NCI-H1417 treated with DMSO at 0.1 percent for 48 hours (cell line): Measurements from ENCODE around the gene FBN2.

ENCODE experiments used
- DNase-seq: peaks from one replicate; lab custom pipeline; 2025; lab: John Stamatoyannopoulos, UW

Gene FBN2

DNA sequence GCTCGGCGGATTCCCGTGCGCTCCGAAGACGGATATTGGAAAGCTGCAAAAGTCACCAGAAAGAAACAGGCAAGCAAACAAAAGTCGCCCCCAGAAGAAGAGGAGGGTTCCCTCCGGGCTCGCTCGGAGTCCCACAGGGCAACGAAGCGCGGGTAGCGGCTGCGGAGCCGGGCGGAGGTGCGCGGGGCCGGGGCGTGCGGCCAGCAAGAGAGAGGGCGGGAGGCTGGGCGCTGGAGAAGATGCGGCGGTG, at the start of gene FBN2:
FBN2 (minus strand) TSS at position 246 of the 250 bp plus-strand sequence. CDS start 642 bp downstream, outside the sequence.
- DNase-seq: no peak

DNA sequence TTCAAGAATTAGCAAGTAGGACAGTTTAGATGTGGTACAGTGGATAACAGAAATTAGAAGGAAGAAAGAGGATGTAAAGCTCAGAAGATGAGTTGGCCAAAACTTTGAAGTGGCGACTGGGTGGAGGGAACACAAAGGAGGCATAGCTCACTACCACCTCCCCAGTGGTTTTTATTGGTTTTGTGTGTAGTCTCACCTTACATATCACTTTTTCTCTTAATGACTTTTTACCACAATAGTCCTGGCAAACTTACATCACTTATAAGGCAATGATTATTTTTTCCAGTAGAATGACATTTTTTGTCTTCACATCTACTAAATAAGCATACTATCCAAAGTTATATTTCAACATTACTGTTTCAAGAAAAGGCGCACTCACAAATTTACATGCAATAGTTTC, 49.2 kb upstream of the FBN2 start:
- DNase-seq: no peak

DNA sequence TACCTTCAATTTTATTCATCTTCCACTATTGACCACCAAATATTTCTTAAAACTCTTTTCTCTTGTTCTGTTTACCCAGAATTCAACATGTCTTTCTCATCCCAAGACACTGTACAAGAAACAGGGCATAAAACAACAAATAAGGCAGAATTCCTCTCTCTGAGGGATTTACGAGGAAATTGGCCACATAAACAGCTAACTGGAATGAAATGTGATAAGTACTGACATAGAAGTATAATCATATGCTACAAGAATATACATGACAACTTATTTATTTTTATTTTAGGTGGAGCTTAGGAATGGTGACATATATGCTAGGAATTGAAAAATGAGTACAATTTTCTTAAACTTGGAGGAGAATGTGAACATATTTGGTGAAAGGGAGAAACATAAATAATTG, 48.8 kb upstream of the FBN2 start:
- DNase-seq: no peak

DNA sequence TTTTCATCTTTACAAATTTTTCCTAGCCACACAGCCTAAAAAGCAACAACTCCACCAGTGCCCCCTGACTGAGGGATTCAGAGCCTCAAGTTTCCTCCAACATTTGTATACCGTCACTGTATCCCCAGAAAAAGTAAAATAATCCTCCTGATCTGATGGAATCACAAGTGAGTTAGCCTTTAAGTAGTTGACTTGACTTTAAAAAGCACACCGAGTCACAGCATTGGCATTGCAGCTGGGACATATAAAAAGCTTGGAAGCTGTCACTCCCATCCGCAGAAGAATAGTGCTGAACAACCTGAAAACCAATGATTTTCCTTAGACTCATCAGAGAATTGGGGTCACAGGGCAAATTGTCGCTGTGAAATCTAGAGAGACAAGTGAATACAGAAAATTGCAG, 41.6 kb upstream of the FBN2 start:
- no peak for DNase-seq

DNA sequence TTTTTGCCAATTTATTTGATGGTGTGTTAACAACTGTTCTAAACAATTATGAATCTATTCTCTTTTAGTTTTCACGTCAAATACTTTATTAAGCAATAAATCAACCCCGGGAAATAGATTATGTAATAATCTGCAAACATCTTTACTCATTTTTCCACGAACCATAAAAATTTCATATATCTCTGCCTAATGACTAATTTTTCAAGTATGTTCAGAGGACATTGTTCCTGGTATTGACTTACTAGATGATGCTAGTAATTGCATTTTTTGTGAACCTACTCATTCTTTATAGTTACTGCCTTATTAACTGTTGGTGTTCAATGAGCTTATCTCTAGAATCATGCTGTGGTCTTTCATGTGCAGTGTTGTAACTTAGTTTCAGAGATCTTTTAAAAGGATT, 41.0 kb upstream of the FBN2 start:
- DNase-seq: no peak

DNA sequence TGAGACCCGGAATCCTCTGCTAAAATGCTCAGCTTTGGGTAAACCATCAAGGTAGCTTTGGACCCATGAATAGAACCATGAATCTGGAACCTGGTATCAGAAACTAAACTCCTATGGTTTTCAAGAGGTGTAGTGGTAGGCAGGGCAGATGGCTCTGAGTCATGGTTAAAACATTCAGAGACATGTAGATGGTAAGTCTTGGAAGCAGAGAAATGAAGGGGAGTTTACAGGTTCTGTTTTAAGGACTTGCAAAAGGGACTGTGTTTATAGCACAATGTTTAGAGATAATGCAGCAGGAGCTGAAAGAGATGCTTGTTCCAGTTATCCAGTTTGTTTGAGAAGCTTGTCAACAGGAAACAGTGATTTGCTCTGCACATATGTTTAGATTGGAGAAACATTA, 36.0 kb upstream of the FBN2 start:
- no peak for DNase-seq

DNA sequence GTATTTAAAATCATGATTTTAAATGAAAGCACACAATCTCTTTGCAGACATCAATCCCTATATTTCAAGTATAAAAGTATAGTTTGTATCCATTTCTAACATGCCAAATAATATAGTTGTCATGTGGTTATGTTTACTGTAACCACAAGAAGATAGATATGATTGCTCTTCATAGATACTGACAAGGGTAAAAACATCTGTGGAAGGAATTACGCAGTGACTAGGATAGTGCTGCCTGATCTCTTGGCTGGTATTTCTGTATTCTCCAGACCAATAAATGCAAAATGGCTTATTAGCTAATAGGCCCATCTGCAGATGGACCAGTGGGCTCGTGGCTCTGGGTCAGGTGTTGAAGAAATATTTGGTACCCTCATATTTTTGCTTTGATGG, 34.9 kb upstream of the FBN2 start:
- no peak for DNase-seq

DNA sequence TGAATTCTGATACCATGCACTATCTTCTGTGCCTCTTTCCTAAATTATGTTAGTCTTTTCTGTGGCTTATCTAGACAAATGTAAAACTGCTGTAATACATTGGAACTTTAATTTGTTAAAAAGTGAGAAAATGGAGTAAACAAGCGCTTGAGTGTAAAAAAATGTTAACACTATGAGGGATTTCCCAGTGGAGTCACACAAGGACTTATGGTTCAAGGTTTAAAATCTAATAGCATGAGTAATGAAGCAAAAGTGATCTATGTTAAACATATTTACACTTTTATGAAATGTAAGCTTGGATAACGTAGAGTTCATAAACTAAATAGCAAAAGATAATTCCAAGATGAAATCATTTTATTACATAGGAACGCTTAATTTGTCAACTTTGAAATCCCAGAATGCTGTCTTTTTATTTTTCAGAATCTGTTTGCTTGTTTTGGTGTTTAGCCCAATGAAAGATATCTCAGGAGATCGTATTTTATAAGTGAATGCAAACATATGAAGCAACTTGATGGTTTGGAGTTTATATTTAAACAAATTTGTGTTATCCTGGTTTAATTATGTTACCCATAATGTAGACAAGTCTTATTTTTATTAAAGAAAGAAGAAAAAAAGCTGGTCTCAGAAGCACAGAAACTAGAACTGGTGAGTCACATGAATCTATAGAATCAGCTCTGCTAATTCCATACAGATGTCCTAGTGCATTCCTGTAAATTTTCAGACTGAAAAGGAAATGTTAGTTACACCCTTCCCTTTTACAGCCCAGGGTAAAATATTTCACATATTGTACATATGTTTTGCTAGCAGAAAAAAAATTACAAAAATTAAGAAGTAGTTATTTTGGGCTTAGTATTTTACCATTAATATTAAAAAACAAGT, 34.2 kb upstream of the FBN2 start:
- no peak for DNase-seq

DNA sequence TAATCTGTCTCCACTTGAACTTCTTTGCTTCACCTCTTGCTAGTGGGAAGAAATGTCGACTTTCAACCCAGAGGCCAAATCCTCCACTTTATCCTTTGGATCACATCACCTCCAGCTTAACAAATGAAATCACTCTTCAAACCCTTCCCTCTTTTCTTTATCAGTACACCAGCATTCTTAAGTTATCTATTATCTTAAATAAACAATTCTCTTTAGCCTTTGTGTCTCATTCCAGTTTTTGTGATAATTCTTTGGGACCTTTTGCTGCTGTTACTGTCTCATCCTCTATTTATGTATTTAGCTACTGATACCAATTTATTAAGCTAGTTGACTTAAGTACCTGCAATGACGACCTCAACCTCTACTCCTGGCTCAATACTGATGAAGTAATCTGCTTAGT, 28.1 kb upstream of the FBN2 start:
- DNase-seq: no peak

DNA sequence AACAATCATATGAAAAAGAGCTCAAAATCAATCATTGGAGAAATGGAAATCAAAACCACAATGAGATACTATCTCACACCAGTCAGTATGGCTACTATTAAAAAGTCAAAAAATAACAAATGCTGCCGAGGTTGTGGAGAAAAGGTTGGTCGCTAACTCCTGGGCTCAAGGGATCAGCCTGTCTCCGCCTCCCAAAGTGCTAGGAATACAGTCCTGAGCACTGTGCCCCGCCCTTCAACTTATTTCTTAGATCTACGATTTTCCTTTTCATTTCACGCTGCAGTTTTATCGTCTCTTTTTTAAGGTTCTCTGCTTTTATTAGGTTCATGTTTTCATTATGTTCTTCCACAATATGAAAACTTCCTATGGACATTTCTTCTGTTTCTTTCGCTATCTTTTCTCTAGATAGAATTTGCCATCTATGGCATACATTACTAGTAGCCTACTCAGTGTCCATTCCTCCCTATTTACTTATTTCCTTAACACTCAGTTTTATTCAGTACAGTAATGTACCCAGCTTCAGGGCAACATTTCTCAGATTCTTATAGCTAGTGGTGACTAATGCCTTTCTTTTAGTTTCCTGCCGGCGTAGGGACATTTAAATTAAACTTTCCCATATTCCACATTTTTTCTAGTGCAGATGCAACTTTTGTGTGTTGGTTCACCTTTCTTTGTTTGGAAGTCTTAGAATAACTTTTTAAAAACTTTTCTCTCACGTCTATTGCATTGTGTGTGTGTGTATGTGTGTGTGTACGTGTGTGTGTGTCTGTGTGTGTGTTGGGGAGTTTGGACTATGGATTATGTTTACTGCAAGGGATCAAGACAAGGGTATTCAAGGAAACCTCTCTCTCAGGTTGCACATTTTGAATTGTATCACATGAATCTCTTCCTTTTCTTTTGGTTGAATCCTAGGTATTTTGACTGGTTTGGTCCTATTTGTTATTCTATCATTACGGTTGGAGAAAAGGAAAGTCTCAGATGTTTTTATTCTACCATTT, 21.6 kb upstream of the FBN2 start:
- no peak for DNase-seq

DNA sequence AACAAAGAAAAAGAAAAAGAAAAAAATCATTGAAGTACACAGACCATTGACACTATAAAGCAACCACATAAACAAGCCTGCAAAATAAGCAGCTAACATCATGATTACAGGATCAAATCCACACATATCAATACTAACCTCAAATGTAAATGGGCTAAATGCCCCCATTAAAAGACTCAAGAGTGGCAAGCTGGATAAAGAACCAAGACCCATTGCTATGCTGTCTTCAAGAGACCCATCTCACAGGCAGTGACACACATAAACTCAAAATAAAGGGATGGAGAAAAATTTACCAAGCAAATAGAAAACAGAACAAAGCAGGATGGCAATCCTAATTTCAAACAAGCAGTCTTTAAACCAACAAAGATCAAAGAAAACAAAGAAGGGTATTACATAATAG, 15.7 kb upstream of the FBN2 start:
- no peak for DNase-seq

DNA sequence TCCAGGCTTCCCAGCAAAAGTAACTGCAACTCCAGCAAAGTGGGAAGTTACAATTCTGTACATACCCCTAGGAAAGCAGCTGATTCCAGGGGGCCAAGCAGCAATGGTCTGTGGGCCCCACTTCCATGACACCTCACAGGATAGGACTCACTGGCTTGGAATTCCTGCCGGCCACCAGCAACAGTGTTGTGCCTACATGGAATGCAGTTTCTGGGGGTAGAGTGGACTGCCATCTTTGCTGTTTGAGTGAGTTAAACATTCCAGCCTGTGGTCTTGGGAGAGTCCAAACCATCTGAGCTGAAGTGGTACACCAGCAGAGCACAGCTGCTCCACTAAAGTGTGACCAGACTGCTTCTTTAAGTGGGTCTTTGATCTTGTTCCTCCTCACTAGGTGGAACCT, 13.4 kb upstream of the FBN2 start:
- no peak for DNase-seq

DNA sequence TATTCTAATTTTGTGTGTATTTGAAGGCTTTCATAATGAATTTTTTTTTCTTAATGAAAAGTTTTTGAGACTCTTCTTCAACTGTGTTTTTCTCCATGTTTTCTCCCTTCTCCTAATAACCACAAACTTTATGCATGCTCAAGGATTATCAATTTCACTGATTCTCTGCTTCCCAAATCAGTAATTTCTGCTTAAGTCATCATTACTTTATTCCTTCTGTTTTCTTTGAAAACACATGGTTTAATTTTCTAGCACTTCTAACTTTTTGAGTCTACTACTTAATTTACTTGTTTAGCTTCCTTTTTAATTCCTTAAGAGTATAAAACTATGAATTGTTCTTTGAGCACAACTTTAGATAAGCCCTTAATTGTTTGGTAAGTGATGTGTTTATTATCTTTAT, 11.5 kb upstream of the FBN2 start:
- no peak for DNase-seq

DNA sequence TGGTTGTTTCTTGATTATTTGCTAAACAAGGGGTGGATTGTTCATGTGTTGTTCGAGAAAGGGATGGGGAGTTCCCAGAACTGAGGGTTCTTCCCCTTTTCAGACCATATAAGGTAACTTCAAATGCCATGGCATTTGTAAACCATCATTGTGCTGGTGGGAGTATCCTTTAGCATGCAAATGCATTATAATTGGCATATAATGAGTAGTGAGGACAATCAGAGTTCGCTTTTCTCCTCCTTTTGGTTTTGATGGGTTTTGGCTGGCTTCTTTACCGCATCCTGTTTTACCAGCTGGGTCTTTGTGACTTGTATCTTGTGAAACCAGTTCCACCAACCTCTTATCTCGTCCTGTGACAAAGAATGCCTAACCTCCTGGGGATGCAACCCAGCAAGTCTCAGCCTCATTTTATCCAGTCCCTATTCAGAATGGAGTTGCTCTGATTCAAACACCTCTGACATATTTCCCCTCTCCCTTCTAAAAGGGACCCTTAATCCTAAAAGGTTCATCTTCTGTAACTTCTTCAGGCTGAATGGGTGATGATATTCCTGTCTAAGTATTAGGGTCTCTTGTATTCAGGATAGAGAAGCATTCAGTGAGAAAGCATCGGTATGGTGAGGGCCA, 8.7 kb upstream of the FBN2 start:
- DNase-seq: no peak

DNA sequence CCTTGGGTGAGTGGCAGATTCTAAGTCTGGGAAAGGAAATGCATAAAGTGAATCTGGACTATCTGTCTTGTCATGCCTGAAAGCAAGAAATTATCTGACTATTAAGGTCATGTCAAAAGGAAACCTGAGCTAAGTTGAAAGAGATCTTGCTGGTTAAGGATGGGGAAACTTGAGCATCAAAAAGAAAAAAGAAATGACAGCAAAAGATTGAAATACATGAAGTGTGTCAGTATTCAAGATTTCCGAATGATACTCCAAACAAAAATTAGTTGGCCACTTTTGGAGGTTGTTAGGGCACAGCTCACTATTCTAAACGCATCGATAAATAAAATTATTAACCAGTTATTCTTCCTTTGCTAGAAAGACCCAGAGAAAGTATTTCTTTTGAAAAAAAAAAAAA, 3.3 kb upstream of the FBN2 start:
- DNase-seq: no peak

DNA sequence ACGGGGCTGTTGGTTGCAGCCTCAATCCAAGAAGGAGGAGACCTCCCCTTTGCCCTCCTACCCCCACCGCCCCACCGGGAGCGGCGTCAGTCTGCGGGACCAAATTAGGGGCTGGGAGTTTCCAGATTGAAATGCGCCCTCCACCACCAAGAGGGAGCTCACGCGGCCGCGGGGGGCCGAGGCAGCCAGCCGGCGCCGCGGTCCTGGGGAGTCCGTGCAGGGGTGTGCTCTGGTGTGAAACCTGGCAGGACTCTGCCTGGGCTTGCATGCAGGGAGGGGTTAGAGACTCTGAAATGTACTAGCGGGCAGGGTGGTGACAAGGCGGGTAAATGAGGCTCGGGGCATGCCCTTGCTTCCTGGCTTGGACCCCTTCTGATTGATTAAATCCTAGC, 989 bp upstream of the FBN2 start:
- DNase-seq: no peak

DNA sequence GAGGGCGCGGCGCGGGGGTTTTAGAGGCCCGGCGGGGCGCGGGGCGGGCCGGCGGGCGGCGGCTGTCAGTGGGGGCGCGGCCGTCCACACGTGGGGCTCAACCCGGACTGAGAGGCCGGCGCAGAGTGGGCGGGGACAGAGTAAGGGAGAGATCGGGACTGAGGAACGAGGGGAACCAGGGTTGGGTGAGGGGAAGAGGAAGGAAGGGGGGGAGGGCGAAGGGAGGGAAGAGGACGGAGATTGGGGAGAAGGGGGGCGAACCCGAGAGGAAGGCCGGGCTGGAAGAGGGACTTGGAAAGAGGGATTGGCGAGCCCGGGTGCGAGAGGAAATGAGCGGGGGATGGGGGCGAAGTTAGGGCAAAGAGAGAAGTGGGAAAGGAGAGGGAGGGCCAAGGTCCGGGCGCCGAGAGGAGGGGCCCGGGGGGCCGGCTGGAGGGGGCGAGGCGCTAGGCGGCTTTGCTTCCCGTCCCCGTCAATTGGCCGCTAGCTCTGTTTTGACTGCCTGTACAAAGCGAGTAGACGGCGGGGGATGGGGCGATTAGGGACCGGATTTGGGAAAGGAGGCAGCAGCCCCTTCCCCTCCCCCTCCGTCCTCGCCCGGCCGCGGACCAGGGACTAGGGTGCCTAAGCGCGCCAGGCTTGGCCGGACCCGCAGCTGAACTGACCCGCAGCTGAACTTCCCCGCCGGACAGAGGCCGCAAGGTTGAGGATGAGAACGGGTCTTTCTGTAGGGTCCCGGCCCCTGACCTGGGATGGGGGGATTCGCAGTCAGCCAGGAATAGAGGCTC, 399 bp upstream of the FBN2 start:
- no peak for DNase-seq

DNA sequence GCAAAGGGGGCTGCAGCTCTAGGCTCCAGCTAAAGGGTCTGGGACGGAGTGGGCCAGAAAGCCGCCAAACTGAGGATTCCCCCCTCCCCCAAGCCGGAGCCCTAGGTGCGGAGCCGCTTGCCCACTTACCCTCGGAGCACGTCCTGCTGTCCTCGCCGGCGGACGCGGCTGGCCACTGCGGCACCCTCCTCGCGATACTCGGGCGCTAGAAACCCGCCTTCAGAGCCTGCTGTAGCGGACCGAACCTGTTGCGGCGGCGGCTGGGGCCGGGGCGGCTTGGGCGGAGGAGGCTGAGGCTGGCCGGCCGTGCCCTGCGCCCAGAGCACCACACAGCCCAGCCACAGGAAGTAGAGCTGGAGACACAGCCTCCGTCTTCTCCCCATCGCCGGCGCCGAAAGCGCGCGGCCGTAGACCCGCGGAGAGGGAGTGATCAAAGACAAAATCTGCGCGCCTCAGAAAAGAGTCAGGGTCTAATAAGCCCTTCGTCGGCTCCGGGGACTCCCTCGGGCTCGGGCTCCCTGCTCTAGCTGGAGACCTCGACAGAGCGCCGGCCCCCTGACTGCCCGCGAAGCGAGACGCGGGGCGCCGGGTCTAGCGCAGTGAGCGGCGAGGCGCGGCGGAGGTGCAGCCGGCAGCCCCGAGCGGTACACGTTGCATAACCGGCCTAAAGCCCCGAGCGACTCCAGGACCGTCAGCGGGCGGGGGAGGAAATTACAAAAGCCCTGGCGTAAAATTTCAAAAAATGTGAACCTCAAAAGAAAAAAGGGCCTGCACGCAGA, 635 bp downstream of the FBN2 start:
- DNase-seq: no peak

DNA sequence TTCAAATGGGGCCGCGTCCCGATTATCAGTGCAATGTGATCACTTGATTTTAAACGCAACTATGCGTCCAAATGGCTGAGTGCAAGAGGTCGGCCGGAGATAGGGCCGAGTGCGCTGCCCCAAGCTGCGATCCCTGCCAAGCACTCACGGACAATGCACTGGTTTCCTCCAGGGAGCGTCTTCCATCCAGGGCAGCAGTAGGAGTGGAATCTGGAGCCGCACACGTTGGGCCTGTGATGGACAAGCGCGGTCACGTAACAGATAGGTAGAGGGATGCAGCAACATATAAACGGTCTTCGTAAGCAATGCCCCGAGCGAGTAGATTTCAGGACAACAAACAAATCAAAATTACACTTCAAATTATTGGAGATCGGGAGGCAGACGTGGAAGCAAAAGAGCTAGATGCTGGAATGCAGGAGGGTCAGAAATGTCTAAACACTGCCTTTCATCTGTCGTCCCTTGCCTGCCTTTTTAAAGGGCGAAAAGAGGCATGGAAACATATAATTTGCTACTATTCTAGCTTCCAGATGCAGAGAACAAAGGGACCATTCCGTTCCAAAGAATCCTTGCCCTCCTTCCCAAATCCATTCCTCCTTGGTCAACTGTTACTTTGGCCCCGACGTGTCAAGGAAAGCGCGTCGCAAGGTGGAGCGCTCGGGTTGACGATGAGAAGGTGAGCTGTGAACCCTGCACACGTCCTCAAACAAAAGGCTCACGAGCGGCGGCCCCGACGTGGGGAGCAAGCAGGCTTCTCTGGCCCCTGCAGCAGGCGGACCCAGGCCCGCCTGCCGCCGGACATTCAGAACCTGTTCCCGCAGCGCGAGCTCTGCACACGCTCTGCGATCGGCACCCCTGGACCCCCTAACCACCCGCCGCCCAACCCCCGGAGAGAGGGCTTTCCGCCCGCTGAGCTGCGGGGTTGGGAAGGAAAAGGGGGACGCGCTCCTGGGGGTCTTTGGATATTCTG, 1.5 kb downstream of the FBN2 start:
- no peak for DNase-seq

DNA sequence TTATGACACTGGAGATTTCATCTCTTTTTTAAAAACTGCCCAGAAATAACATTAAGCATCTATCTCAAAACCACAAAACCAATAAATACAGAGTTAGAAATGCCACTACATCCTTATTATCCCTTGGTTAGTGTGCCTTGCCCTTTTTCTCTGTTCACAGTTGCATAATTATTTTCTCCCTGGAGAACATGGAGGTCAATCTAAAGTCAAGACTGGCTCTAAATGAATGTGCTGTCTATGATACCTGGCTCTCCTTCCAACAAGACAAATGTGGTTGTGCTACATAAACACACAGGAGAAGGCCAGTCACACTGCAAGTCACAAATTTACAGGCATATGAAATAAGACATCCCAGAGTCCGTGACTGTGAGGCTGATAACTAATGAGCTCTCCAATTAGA, 2.8 kb downstream of the FBN2 start:
- DNase-seq: no peak
